Keratinocyte (primary cell): ENCODE measurements around the gene LAS1L. TPM values are rescaled to one million over a fixed set of nuclear protein-coding genes. Genes with fewer than 3 reads are reported as not detected.

Experiments
- DNase-seq: peaks from one replicate; pipeline ENCODE4 v3.0.0-alpha.2; 2011; ENCODE audit warnings: low read depth, missing footprints, low spot score
- FAIRE-seq: peaks from 2 replicates; lab custom pipeline; 2011; peaks lifted over from hg19 to GRCh38; lab: Jason Lieb, UNC
- H2AFZ ChIP-seq: 2 replicates; pipeline ENCODE4 v1.6.0; 2012; ENCODE audit warnings: low read length, control low read depth, inconsistent platforms; ENCODE audit not compliant: control insufficient read depth
- H3K27ac ChIP-seq: 2 replicates; pipeline ENCODE4 v1.5.1; 2011; ENCODE audit warnings: low read length; ENCODE audit not compliant: control insufficient read depth, insufficient read depth
- H3K27me3 ChIP-seq: 3 replicates; pipeline ENCODE4 v1.6.0; 2011; ENCODE audit warnings: low read length; ENCODE audit not compliant: control insufficient read depth, insufficient read depth; ENCODE audit errors: extremely low read depth
- H3K36me3 ChIP-seq, 2 experiments: 2 replicates in 1 of 2; 3 replicates in 1 of 2; pipeline ENCODE4 v1.5.1; 2011; ENCODE audit warnings: low read length in 2 of 2, mild to moderate bottlenecking in 1 of 2; ENCODE audit not compliant: control insufficient read depth in 2 of 2, insufficient read depth in 2 of 2; ENCODE audit errors: extremely low read depth in 1 of 2
- H3K4me1 ChIP-seq: 3 replicates; pipeline ENCODE4 v1.5.1; 2011; ENCODE audit warnings: low read length; ENCODE audit not compliant: control insufficient read depth, insufficient read depth; ENCODE audit errors: extremely low read depth
- H3K4me2 ChIP-seq: 3 replicates; pipeline ENCODE4 v1.6.0; 2011; ENCODE audit warnings: low read depth, low read length; ENCODE audit not compliant: control insufficient read depth, insufficient read depth; ENCODE audit errors: extremely low read depth
- H3K4me3 ChIP-seq, 3 experiments: fragments of 200-600 bp in 1 of 3; sonication (generic) in 1 of 3; 2 replicates in 2 of 3; 3 replicates in 1 of 3; pipeline ENCODE4 v1.5.1; 2011 to 2016; ENCODE audit warnings: low read length in 3 of 3, mild to moderate bottlenecking in 3 of 3, control low read depth in 2 of 3, inconsistent platforms in 1 of 3, low read depth in 1 of 3, mixed read lengths in 1 of 3, mixed run types in 1 of 3, moderate library complexity in 1 of 3; ENCODE audit not compliant: control insufficient read depth in 2 of 3, insufficient read depth in 2 of 3; ENCODE audit errors: extremely low read depth in 1 of 3
- H3K79me2 ChIP-seq: 2 replicates; pipeline ENCODE4 v1.6.0; 2012; ENCODE audit warnings: low read length; ENCODE audit not compliant: control insufficient read depth, insufficient read depth
- H3K9ac ChIP-seq: 3 replicates; pipeline ENCODE4 v1.6.0; 2011; ENCODE audit warnings: low read length; ENCODE audit not compliant: control insufficient read depth, insufficient read depth; ENCODE audit errors: extremely low read depth
- H3K9me1 ChIP-seq: 3 replicates; pipeline ENCODE4 v1.6.0; 2011; ENCODE audit warnings: low read length; ENCODE audit not compliant: control insufficient read depth, insufficient read depth; ENCODE audit errors: extremely low read depth
- H3K9me3 ChIP-seq: 2 replicates; pipeline ENCODE4 v1.5.1; 2012; ENCODE audit warnings: low read depth, low read length; ENCODE audit not compliant: control insufficient read depth
- H4K20me1 ChIP-seq: 3 replicates; pipeline ENCODE4 v1.6.0; 2011; ENCODE audit warnings: low read length; ENCODE audit not compliant: control insufficient read depth, insufficient read depth; ENCODE audit errors: extremely low read depth
- CTCF ChIP-seq, 3 experiments: IDR thresholded peaks in 1 of 3; conservative IDR thresholded peaks in 1 of 3; optimal IDR thresholded peaks in 1 of 3; 2 replicates in 2 of 3; 3 replicates in 1 of 3; pipeline versions ENCODE3 to v1.5.1; 2011; ENCODE audit warnings: low read length in 3 of 3, mild to moderate bottlenecking in 3 of 3, moderate library complexity in 2 of 3, control low read depth in 1 of 3, inconsistent platforms in 1 of 3; ENCODE audit not compliant: insufficient read depth in 2 of 3; ENCODE audit errors: extremely low read depth in 1 of 3
- EZH2 ChIP-seq: IDR thresholded peaks from one replicate; pipeline ENCODE4 v1.6.1; 2012; ENCODE audit warnings: inconsistent platforms, mild to moderate bottlenecking, low read length, moderate library complexity
- dilution Hi-C: fragments of 300-500 bp; cut with MboI; formaldehyde crosslinking; loops from one replicate; pipeline ENCODE4 v1.7.0; 2020; ENCODE audit warnings: low sequenced_read_pairs; ENCODE audit not compliant: extremely low pct_ligation_motif_present
- polyA plus RNA-seq, 5 experiments: library from polyadenylated mRNA; depleted of rRNA in 3 of 5; stranded (reverse) in 3 of 5; stranded (forward) in 1 of 5; unstranded in 1 of 5; fragments of >200 nt; gene quantifications; 1 replicate in 1 of 5; 2 replicates in 3 of 5; 3 replicates in 1 of 5; pipeline versions ENCODE4 v1.2.1 to v1.2.3, GENCODE V29; 2011 to 2012; ENCODE audit warnings: missing spikeins in 2 of 5, low read depth in 1 of 5, low replicate concordance in 1 of 5

The LAS1L gene
- polyA plus RNA-seq, 1 donor (not counting 4 experiments of a cell fraction or from before 2014, with no cell fraction given): 44.8 TPM

GRCh38 chrX:65536291-65536690 is 1.7 kb upstream of the LAS1L start:
- Histone ChIP-seq H3K4me2 (no peak overlapping the region), H3K4me1 (peaks cover 11% of the 10 kb centered on the region), H3K36me3 (peaks cover 0 to 2% of the 10 kb centered on the region in 2 experiments), H3K9me1 (peaks cover 2% of the 10 kb centered on the region), H3K9me3 (no peaks in the 10 kb centered on the region), H3K27me3 (no peaks in the 10 kb centered on the region), H4K20me1 (peaks cover 3% of the 10 kb centered on the region), H3K9ac (no peak overlapping the region), H3K4me3 (no peak overlapping the region), H2AFZ (no peak overlapping the region), H3K27ac (no peak overlapping the region), H3K79me2 (peaks cover 28% of the 10 kb centered on the region)
- FAIRE-seq (no peak), DNase-seq (no peak)
- TF ChIP-seq CTCF (optimal IDR thresholded peaks at IDR 0.05 in 1 of 3, IDR thresholded peaks at IDR 0.05 in 1 of 3, conservative IDR thresholded peaks at IDR 0.05 in 1 of 3; ENCODE audit: extremely low read depth in 1 of 3, insufficient read depth in 2 of 3, low read length in 3 of 3) (no peak), EZH2 (no peak)
- dilution Hi-C loops: no loop called here

- Histone ChIP-seq H4K20me1 (peaks cover 3% of the 10 kb centered on the region), H3K27ac (no peak overlapping the region), H3K4me1 (peaks cover 8% of the 10 kb centered on the region), H3K36me3 (peaks cover 0 to 2% of the 10 kb centered on the region in 2 experiments), H3K9me3 (no peaks in the 10 kb centered on the region), H3K9me1 (peaks cover 2% of the 10 kb centered on the region), H3K9ac (no peak overlapping the region), H3K27me3 (no peaks in the 10 kb centered on the region), H3K4me3 (no peak overlapping the region), H3K79me2 (peaks cover 28% of the 10 kb centered on the region), H2AFZ (no peak overlapping the region), H3K4me2 (no peak overlapping the region)
- dilution Hi-C loops: no loop called here
- DNase-seq: no peak
- FAIRE-seq: no peak
- no peak for TF ChIP-seq EZH2
- no peak for TF ChIP-seq CTCF (optimal IDR thresholded peaks at IDR 0.05 in 1 of 3, IDR thresholded peaks at IDR 0.05 in 1 of 3, conservative IDR thresholded peaks at IDR 0.05 in 1 of 3; ENCODE audit: extremely low read depth in 1 of 3, insufficient read depth in 2 of 3, low read length in 3 of 3)
Observed at GRCh38 chrX:65532016-65532415, 2.6 kb downstream of the LAS1L start.
